NT2/D1 (cell line): Measurements from ENCODE around the gene MBL2.

Experiments used
- SUZ12 ChIP-seq: IDR thresholded peaks from 2 replicates; pipeline ENCODE4 v1.6.1; 2011; ENCODE audit not compliant: insufficient read length, insufficient read depth; ENCODE audit errors: extremely low read depth
- YY1 ChIP-seq: IDR thresholded peaks from 2 replicates; pipeline ENCODE4 v1.6.1; 2011; ENCODE audit not compliant: insufficient read length, insufficient read depth
- ZNF274 ChIP-seq: IDR thresholded peaks from 2 replicates; pipeline ENCODE4 v1.6.1; 2011; ENCODE audit warnings: mild to moderate bottlenecking, low read depth, low read length

- TF ChIP-seq SUZ12 (no peak), ZNF274 (no peak), YY1 (no peak)
Measured at GRCh38 chr10:52771534-52772445, 794 bp downstream of the MBL2 start.
